Left kidney (tissue), 8 donors: Measurements from ENCODE around the gene PDIA3. TPM values are rescaled to one million over a fixed set of nuclear protein-coding genes. Genes with fewer than 3 reads are reported as not detected.
"Not testable (repeated sequence)": the region's sequence is repeated elsewhere in the genome, so short reads cannot be mapped to it uniquely, and the experiment has no call there.

Experiments used
- DNase-seq: peaks from one replicate; pipeline ENCODE4 v3.0.0-alpha.2; 2013
- long read RNA-seq, 8 donors: transcript quantifications; one replicate each; lab custom pipeline, GENCODE V29; 2026
- polyA plus RNA-seq: library from polyadenylated mRNA; unstranded; fragments of 120-200 nt; gene quantifications from one replicate; pipeline ENCODE4 v1.2.1, GENCODE V29; 2013; ENCODE audit not compliant: insufficient read length

PDIA3 gene
- polyA plus RNA-seq: 569 TPM
- long read RNA-seq, donor 1, transcript PDIA3-206 (2 exons, 739 nt): minor isoform, 12 of 458 reads
- long read RNA-seq, donor 1, transcript PDIA3-201 (13 exons, 3,727 nt): major isoform, 134 of 458 reads
- long read RNA-seq, donor 1, partial matches to known transcripts: 304 of 458 reads
- long read RNA-seq, donor 1, other reads (novel, unspliced or antisense): 8 of 458 reads
- long read RNA-seq, donor 2, transcript PDIA3-201 (13 exons, 3,727 nt): major isoform, 130 of 410 reads
- long read RNA-seq, donor 2, partial matches to known transcripts: 265 of 410 reads
- long read RNA-seq, donor 2, other reads (novel, unspliced or antisense): 11 of 410 reads
- long read RNA-seq, donor 3, transcript PDIA3-201 (13 exons, 3,727 nt): major isoform, 91 of 325 reads
- long read RNA-seq, donor 3, partial matches to known transcripts: 233 of 325 reads
- long read RNA-seq, donor 3, other reads (novel, unspliced or antisense): 0 of 325 reads
- long read RNA-seq, donor 4, partial matches to known transcripts: 16 of 21 reads
- long read RNA-seq, donor 4, other reads (novel, unspliced or antisense): 0 of 21 reads
- long read RNA-seq, donor 5, transcript PDIA3-201 (13 exons, 3,727 nt): major isoform, 227 of 600 reads
- long read RNA-seq, donor 5, transcript PDIA3-206 (2 exons, 739 nt): minor isoform, 7 of 600 reads
- long read RNA-seq, donor 5, partial matches to known transcripts: 343 of 600 reads
- long read RNA-seq, donor 5, other reads (novel, unspliced or antisense): 23 of 600 reads
- long read RNA-seq, donor 6, transcript PDIA3-201 (13 exons, 3,727 nt): major isoform, 124 of 433 reads
- long read RNA-seq, donor 6, transcript PDIA3-206 (2 exons, 739 nt): minor isoform, 18 of 433 reads
- long read RNA-seq, donor 6, partial matches to known transcripts: 270 of 433 reads
- long read RNA-seq, donor 6, other reads (novel, unspliced or antisense): 21 of 433 reads
- long read RNA-seq, donor 7, transcript PDIA3-201 (13 exons, 3,727 nt): major isoform, 151 of 555 reads
- long read RNA-seq, donor 7, transcript PDIA3-206 (2 exons, 739 nt): minor isoform, 11 of 555 reads
- long read RNA-seq, donor 7, partial matches to known transcripts: 386 of 555 reads
- long read RNA-seq, donor 7, other reads (novel, unspliced or antisense): 7 of 555 reads
- long read RNA-seq, donor 8, transcript PDIA3-201 (13 exons, 3,727 nt): major isoform, 66 of 105 reads
- long read RNA-seq, donor 8, partial matches to known transcripts: 31 of 105 reads
- long read RNA-seq, donor 8, other reads (novel, unspliced or antisense): 5 of 105 reads

DNA sequence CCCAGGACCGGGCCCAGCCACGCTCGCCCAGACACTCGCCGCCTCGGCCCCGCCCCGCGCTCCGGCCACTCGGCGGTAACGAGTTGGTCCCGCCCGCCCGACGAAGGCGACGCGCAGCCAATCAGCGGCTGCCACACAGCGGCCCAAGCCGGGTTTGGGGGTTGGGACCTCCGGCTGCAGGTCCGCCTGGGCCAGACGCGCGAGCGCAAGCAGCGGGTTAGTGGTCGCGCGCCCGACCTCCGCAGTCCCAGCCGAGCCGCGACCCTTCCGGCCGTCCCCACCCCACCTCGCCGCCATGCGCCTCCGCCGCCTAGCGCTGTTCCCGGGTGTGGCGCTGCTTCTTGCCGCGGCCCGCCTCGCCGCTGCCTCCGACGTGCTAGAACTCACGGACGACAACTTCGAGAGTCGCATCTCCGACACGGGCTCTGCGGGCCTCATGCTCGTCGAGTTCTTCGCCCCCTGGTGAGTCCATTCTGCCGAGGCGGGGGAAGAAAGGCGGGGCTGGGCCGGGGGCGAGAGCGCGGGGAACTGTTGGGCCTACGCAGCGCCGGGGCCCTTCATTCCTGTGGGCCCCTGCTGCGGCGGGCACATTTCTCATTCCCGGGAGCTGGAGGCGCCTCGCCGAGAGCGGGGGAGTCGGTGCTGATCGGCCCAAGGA lies at the start of gene PDIA3:
TSS of gene PDIA3 (plus strand) at position 194 of the 658 bp plus-strand sequence. CDS start at position 296, 102 bp downstream.
- peak; percentile 88 for DNase-seq

DNA sequence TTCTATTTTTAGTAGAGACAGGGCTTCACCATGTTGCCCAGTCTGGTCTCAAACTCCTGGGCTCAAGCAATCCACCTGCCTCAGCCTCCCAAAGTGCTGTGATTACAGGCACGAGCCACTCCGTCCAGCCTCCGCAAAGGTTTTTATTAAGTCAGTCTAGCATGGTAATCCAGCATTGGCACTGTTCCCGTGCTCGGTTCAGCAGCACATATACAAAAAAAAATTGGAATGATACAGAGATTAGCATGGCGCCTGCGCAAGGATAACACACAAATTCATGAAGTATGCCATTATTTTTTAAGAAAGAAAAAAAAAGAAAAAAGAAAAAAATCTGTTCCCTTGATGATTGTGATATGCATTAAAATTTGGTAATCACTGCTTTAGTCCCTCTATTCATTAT lies 44.1 kb upstream of the PDIA3 start:
- no peak for DNase-seq

DNA sequence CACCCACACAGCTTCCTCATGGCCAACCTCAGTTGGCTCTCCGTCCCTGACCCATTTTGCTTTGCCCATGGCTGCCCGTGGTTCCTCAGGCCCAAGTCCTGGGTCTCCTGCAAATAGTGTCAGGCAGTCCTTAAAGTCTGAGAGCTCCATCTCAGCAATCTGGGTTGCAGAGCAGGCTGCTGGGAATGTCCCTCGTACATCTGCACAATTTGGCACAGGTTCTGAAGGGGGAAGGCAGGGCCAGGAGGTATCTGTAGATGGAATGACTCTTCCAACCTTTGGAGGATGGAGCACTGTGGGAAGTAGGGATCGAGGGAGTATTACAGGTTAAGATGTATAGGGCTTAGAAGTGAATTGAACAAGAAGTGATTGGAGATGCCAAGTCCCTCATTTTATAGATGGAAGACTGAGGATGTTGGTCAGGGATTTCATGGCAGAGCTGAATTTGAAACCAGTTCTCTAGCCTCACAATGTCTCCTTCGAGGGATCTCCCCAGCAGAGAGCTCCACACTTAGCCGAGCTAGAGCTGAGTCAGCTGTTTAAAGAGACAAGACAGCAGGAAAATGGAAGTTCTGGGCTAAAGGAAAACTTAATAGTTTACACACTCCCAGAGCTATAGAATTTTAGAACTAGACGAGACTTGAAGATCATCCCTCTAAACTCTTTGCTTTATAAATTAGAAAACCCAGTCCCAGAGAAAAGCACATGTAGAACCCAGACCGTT lies 43.4 kb upstream of the PDIA3 start:
- DNase-seq: no peak

DNA sequence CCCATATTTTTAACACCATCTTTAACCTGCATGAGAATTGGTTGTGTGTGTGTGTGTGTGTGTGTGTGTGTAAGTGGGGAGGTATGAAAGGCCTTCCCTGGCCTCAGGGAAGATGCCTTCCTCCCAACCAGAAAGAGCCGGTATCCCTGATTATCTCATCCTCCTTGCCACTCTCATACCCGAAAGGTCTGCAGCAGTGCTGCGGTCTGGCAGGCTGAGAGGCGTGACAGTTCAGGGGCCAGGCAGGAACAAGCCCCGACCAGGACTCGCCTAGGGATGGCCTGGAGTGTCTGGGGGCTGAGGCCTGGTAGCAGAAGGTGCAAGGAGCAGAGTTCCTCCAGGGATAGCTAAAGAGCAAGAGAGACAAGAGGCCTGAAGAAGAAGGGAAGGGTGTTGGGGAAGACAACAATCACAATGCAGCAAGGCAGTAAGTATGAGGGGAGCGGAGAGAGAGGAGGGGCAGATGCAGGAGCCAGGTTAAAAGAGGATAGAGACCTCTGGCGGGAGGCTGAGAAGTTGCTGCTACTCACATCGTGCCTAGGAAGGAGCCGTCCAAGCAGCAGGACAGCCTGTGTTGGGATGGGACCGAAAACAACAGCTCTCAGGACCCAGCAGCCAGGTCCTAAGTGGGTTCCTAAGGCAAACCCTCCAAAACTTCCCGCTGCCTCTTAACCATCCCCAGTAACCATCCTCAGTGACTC lies 35.7 kb upstream of the PDIA3 start:
- not testable (repeated sequence) for DNase-seq

DNA sequence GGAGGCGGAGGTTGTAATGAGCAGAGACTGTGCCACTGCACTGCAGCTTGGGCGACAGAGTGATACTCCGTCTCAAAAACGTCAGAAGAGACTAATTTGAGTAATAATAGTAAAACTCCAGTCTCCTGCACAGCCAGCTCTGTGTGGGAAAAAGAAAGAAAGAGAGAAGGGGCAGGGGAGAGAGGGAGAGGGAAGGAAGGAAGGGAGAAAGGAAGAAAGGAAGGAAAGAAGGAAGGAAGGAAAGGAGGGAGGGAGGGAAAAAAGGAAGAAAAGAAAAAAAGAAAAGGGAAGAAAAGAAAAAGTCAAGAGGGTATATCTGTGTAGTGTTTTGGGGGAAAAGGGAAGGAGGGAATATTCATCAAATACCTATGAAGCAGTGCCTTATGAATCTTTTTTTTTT lies 23.1 kb upstream of the PDIA3 start:
- no peak for DNase-seq

DNA sequence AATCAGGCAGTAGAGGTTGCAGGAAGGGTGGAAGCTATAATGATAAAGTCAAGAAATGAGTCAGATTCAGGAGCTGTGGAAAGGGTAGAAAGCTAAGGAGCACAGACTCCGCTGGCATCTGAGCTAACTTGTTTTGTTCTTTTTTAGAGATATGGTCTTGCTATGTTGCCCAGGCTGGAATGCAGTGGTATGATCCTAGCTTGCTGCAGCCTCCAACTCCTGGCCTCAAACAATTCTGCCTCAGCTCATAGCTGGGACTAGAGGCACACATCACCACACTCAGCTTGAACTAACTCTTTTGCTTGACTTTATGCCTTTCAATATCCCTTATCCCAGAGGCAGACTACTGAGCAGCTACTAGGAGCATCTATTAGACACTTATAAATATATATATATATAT lies 19.9 kb upstream of the PDIA3 start:
- DNase-seq: not testable (repeated sequence)

DNA sequence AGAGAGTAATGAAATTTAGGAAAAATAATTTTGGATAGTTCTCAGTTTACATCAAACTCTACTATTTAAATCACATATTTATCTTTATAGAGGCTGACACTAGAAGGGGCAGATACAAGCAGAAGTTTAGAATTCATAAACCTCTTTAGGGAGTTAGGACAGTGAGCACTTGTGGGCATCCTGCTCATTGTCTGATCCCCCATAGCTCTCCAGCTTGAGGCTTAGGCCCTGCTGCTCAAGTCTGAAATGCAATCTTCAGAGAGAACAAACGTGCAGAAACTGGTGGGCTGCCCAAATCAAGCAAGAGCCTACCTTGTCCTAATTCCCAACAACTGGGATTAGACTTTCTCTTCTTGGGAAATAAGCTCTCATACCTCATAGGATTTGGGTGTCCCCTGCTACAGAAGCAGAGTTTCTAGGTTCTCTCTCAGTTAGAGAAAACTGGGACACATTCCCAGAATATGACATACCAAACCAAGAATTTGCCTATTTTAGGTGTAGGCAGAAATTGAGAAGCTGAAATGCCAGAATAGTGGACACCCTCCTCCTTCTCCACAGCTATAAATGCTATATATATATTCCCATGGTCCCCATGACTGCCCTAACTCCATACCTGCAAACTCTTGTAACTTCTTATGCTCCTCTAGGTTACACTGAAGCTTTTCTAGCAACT lies 18.0 kb upstream of the PDIA3 start:
- DNase-seq: not testable (repeated sequence)

DNA sequence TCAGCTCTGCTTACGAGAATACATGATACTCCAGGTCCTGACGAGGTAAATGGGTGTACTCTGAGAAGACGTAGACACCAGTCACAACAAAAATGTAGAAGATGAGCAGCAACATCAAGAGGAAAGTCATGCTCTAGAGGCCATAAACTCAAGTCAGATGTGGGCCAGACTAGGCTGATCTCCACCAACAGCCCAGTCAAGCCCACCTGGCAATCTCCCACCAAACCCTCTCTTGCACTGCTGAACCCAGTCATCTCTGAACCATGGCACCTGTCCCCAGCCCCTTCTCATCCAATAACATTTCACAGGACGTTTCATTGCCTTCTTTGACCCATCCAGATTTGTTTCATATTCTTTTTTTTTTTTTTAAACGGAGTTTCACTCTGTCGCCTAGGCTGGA lies 10.8 kb upstream of the PDIA3 start:
- no peak for DNase-seq

DNA sequence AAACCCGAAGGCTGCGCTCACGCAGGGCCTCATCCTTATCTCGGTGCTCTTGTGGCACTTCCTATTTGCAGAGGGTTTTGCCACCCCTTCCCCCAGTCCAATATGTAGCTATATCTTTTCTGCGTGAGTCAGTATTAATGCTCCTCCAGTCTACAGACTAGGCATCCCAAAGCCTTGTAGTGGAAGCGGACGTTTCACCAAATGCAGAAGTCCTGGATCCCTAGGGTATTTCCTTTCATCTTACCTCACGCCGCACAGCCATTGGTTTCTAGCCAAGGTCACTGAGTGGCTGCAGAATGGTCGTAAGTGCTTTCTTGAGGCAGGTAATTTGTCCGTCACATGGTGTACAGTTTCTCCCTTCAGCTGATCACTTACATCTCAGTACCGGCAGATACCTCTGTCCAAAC lies 668 bp downstream of the PDIA3 start:
- peak; percentile 17 for DNase-seq

DNA sequence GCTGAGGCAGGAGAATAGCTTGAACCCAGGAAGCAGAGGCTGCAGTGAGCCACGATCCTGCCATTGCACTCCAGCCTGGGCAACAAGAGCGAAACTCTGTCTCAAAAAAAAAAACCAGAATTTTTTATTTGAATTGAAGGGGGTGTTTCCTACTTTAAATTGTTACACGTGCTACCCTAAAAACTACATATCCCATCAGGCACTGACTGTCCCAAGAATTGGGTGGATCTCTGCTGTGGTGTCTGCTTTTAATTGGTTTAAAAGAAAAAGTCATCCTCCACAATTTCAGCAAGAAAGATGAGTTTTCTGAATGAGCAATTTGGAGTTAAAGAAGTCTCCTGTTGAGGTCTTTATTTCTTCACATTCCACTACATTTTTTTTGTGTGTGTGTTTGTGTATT lies 2.1 kb downstream of the PDIA3 start:
- no peak for DNase-seq

DNA sequence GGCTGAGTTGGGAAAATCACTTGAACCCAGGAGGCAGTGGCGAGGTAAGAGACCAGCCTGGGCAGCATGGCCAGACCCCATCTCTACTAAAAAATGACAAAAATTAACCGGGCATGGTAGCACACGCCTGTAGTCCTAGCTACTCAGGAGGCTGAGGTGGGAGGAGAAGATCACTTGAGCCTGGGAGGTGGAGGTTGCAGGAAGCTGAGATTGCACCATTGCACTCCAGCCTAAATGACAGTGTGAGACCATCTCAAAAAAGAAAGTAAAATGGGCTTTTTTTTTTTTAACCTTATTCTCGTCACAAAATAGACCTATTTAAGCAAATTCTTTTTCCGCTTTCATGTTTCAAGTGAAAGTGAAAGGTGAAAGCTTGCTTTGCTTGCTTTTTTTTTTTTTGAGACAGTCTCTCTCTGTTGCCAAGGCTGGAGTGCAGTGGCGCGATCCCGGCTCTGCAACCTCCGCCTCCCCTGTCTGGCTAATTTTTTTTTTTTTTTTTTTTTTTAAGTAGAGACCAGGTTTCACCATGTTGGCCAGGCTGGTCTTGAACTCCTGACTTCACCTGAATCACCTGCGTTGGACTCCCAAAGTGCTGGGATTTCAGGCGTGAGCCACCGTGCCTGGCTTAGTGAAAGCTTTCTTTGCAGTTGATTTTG lies 3.6 kb downstream of the PDIA3 start:
- no peak for DNase-seq

DNA sequence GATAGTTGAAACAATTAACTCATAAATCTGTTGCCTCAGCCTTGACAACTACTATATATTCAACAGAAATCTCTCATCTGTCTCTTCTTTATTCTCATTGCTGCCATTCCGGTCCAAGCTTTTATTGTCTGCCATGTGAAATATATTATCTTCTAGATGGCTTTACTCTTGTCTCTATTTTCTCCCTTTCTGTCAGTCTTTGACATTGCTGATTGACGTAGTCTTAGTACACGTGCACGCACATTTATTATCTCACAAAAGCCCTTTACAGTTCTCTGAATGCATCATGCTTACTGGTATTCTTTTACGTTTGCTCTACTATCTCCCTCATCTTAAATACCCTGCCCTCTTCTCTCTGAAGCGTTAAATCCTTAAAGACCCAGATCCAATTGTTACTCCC lies 5.6 kb downstream of the PDIA3 start:
- no peak for DNase-seq

DNA sequence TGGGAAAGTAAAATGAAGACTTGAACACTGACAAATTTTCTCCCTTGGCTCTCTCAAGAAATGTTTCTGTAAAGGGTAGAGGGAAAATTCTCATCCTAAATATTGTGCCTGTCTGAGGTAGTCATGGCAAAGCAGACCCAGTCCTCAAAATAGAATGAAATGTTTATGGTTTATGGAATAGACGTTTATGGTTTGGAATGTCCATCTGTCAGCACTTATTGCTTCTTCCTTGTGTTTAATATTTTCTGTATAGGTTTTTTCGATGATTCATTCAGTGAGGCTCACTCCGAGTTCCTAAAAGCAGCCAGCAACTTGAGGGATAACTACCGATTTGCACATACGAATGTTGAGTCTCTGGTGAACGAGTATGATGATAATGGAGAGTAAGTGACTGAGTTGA lies 16.6 kb downstream of the PDIA3 start:
- no peak for DNase-seq

DNA sequence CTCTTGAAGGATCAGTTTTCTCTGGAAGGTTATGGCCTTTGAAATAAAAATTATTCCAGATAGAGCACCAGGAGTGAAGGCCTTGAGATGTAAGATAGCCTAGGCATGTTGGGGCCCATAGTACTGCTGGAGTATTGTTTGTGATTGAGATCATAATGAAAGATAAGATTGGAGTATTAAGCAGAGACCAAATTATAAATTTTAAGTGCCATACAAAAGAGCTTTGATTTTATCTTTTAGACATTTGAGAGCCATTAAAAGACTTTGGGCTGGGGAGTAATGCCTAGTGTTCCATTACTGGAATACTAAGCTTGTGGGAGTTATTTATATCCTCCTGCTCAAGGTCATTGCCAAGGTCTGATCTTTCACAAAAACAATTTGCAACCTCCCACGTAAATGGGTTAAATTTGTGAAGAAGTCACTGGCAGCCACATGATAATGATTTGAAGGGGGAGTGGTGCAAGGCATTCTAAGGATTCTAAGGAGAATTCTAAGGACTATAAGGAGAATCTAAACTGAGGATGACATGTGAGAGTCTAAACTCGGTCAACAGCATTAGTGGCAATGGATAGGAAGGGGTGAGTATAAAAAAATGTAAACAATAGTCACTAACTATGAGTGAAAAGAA lies 17.7 kb downstream of the PDIA3 start:
- DNase-seq: no peak

DNA sequence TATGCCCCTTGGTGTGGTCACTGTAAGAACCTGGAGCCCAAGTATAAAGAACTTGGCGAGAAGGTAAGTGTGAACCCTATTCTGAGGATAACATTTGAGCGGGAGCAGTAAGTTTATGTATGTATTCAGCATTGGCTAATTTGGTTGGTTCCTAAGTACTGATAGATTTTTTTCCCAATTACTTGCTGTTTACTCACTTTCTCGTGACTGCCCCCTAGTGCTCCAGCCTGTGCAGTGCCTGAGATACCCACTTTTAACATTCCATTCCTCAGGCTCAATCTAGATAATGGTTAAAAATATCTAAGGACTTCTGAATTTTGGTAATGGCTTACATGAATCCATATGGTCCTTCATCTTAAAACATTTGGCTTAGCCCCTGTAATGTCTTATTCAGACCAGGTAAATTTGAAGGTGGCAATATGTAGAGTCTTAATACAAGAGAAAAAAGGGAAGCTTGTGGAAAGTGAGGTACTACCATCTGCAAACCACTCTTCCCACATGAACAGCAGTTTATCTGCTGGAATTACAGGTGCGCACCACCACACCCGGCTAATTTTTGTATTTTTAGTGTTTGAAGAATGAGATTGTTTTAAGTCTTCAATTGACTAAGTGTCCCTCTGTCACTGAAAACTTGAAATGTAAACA lies 23.5 kb downstream of the PDIA3 start:
- DNase-seq: peak; percentile 39

DNA sequence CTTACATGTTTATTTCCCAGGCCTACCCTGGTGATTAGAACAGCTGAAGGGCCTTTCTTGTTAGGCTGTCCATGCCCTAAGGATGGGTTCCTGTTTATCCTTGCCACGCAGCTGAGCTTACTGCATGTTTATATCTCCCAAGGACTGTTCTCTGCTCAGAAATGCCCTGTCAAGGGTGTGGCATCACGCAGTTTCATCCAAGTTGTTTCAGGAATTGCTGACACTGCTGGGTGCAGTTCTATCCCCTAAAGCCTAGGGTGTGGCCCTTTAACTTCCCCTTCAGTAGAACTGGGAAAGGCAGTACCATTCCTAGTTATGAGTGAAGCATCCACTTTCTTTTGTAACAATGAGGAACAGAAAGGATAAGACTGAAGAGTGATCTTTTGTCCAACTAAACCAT lies 25.6 kb downstream of the PDIA3 start:
- no peak for DNase-seq

DNA sequence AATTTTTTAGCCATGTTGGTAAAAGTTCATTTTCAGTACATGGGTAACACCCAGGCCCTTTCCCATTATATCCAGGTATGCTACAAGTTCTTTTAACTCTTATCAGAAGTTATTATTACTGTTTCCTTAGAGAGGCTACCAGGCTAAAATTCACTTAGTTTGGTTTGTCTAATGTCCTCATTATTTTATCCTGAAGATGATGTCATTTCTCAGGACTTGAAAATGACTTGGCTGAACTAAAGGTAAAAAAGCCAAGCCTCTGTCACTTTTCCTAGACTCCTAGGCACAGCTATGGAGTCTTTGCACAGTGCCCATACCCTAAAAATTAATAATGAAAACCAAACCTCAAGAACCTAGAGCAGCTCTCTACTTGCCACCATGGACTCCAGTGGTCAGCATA lies 26.4 kb downstream of the PDIA3 start:
- no peak for DNase-seq

DNA sequence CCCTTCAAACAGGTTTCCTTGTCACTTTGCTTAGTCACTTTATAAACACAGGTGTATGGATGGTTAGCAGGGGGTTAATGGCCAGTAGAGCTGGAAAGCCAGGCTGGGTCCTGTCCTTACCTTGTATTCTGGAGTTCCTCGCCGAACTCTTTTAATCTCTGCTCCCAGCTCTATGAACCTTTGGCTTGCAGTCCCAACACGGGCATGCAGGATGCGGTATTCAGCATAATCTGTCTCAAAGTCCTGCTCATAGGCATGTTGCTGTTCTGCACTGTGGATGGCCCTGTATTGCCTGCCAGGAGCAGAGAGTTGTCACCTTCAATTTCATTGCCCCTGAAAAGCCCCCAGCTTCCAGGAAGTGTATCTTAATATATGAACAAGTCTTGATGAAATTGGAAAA lies 27.8 kb downstream of the PDIA3 start:
- no peak for DNase-seq
